SK-N-SH treated with all-trans-retinoic acid at 6 μM for 48 hours (cell line): Measurements from ENCODE around the gene FNDC3B.

ENCODE experiments used
- CREB5 ChIP-seq: fragments of 250-450 bp; sonication (Bioruptor Pico); IDR thresholded peaks from 2 replicates; pipeline ENCODE4 v1.5.1; 2020; ENCODE audit warnings: low read depth, mild to moderate bottlenecking, moderate library complexity
- CSDC2 ChIP-seq: fragments of 250-450 bp; sonication (Bioruptor Pico); IDR thresholded peaks from 2 replicates; pipeline ENCODE4 v1.5.0; 2020; ENCODE audit warnings: mild to moderate bottlenecking, moderate library complexity
- GLIS3 ChIP-seq: fragments of 250-450 bp; sonication (Bioruptor Pico); IDR thresholded peaks from 2 replicates; pipeline ENCODE4 v1.5.0; 2020; ENCODE audit warnings: mild to moderate bottlenecking, moderate library complexity
- RARB ChIP-seq: fragments of 250-450 bp; sonication (Bioruptor Pico); IDR thresholded peaks from 2 replicates; pipeline ENCODE4 v1.8.0; 2021; ENCODE audit warnings: mild to moderate bottlenecking, moderate library complexity
- TCF4 ChIP-seq: fragments of 250-450 bp; sonication (Bioruptor Pico); IDR thresholded peaks from 2 replicates; pipeline ENCODE4 v1.8.0; 2021; ENCODE audit warnings: mild to moderate bottlenecking, moderate library complexity, borderline replicate concordance
- ZFP30 ChIP-seq: fragments of 450-650 bp; formaldehyde crosslinking; IDR thresholded peaks from 2 replicates; pipeline ENCODE4 v1.5.0; 2022; ENCODE audit warnings: mild to moderate bottlenecking, moderate library complexity
- ZNF8 ChIP-seq: fragments of 450-650 bp; formaldehyde crosslinking; IDR thresholded peaks from 2 replicates; pipeline ENCODE4 v1.5.0; 2020; ENCODE audit warnings: mild to moderate bottlenecking, moderate library complexity

GRCh38 chr3:172279974-172280373 is 240.6 kb downstream of the FNDC3B start:
- no peak for TF ChIP-seq TCF4 (CRISPR knock-in tag)
- no peak for TF ChIP-seq CREB5
- no peak for TF ChIP-seq CSDC2 (CRISPR knock-in tag)
- no peak for TF ChIP-seq ZFP30 (CRISPR knock-in tag)
- TF ChIP-seq RARB (CRISPR knock-in tag) = no peak
- TF ChIP-seq ZNF8 = no peak
- no peak for TF ChIP-seq GLIS3 (CRISPR knock-in tag)
